HUES64 (cell line): Measurements from ENCODE around the gene CNPY4.

Source experiments
- H3K27ac ChIP-seq: 2 replicates; pipeline ENCODE4 v1.7.0; 2013; ENCODE audit warnings: low read depth, low read length, inconsistent platforms
- H3K27me3 ChIP-seq: 2 replicates; pipeline ENCODE4 v1.6.1; 2013; ENCODE audit warnings: mild to moderate bottlenecking, low read length; ENCODE audit not compliant: insufficient read depth
- H3K36me3 ChIP-seq: 2 replicates; pipeline ENCODE4 v1.6.1; 2013; ENCODE audit warnings: mild to moderate bottlenecking, low read length; ENCODE audit not compliant: insufficient read depth
- H3K4me1 ChIP-seq: 2 replicates; pipeline ENCODE4 v1.6.1; 2013; ENCODE audit warnings: mild to moderate bottlenecking, low read length, moderate library complexity; ENCODE audit not compliant: insufficient read depth
- H3K4me3 ChIP-seq: 2 replicates; pipeline ENCODE4 v1.5.1; 2013; ENCODE audit warnings: mild to moderate bottlenecking, low read length, moderate library complexity
- H3K9ac ChIP-seq: 2 replicates; pipeline ENCODE4 v1.6.1; 2013; ENCODE audit warnings: mild to moderate bottlenecking, low read depth, low read length
- H3K9me3 ChIP-seq: 2 replicates; pipeline ENCODE4 v1.6.1; 2013; ENCODE audit warnings: low read depth, low read length; ENCODE audit not compliant: insufficient read depth
- WGBS: fragments of 150-250, 120-280 bp; methylation state at CpG from one replicate; pipeline ENCODE4 v1.1.7; 2013; ENCODE audit warnings: missing lambda C conversion rate; 5-methylcytosine and 5-hydroxymethylcytosine counted together

The CNPY4 gene

DNA sequence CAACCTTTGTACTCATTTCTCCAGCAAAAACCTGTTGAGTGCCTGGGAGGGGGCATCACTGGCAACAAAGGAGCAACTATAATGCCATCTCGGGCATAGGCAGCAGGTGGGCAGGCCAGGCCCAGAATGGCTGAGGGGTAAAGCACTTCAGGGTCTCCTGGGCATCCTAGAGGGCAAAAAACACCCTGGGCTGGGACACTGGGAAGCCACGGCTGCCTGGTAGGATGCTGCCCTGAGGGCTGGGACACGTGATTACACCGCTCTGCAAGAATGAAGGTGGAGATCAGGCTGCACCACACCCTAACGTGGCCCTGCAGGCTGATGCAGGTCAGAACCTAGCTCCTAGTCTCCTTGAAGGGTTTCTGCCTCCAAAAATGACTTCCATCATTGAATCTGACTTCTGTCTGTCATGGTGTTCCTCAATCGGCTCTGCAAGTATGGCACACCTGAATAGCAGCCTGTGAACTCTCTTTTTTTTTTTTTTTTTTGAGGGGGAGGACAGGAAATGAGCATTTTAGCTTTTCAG is 43.6 kb downstream of the CNPY4 start:
- Histone ChIP-seq H3K27me3 (peaks cover 16% of the 10 kb centered on the region), H3K4me1 (peaks cover 15% of the 10 kb centered on the region), H3K9me3 (no peaks in the 10 kb centered on the region), H3K27ac (no peak overlapping the region), H3K4me3 (no peak overlapping the region), H3K36me3 (no peaks in the 10 kb centered on the region), H3K9ac (no peak overlapping the region)
- 50% methylated on average over 6 of the region's 6 CpGs for WGBS

DNA sequence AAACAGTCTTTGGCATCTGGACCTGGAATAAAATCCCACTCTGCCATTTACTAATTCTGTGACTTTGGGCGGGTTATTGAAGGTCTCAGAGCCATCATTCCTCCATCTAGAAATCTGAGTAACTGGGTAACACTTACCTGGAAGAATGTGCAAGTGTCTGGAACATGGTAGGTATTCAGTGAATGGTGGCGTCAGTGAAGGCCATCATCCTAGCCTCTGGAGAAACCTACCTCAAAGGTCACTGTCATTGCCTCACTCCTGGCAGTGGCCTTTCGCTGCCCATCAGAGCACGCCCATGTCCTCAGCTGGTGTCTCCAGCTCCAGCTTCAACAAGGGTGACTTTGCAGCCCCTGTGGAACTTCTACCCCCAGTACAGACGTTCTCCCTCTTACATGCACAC is 44.4 kb downstream of the CNPY4 start:
- no peaks in the 10 kb centered on the region for H3K36me3 ChIP-seq
- H3K27me3 ChIP-seq, result peaks cover 16% of the 10 kb centered on the region
- H3K4me1 ChIP-seq, result peaks cover 15% of the 10 kb centered on the region
- H3K4me3 ChIP-seq, result no peak overlapping the region
- 92% methylated on average over 5 of the region's 5 CpGs for WGBS
- H3K9ac ChIP-seq, result no peak overlapping the region
- H3K27ac ChIP-seq, result no peak overlapping the region
- no peaks in the 10 kb centered on the region for H3K9me3 ChIP-seq

DNA sequence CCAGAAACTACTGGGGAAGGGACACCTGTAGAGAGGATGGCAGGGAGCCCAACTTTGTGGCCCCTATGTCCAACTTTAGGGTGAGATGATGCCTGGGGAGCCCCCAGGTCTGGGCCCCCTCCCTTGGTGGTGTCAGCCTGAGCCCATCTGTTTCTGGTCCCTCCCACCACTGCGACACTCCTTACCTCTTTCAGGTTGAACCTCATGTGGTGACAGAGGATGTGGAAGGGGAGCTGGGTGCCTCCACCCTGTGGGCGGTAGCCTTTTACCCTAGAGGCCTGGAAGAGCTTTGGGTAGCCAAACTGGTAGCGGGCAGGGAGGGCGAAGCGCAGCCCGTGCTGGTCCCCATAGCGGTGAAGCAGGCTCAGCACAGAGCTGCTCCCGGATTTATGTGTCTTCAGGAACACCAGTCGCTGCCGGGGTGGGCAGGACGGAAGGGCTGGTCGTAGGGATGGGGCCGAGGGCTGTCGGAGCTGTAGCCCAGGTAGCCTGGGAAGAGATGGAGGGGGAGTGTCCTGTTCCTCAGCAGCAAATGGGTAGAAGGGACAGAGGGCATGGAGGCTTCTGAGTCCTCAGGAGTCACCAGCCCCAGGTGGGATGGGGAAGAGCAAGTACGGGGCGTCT is 47.0 kb downstream of the CNPY4 start:
- no peak overlapping the region for H3K27ac ChIP-seq
- WGBS, result 82% methylated on average over 16 of the region's 16 CpGs

DNA sequence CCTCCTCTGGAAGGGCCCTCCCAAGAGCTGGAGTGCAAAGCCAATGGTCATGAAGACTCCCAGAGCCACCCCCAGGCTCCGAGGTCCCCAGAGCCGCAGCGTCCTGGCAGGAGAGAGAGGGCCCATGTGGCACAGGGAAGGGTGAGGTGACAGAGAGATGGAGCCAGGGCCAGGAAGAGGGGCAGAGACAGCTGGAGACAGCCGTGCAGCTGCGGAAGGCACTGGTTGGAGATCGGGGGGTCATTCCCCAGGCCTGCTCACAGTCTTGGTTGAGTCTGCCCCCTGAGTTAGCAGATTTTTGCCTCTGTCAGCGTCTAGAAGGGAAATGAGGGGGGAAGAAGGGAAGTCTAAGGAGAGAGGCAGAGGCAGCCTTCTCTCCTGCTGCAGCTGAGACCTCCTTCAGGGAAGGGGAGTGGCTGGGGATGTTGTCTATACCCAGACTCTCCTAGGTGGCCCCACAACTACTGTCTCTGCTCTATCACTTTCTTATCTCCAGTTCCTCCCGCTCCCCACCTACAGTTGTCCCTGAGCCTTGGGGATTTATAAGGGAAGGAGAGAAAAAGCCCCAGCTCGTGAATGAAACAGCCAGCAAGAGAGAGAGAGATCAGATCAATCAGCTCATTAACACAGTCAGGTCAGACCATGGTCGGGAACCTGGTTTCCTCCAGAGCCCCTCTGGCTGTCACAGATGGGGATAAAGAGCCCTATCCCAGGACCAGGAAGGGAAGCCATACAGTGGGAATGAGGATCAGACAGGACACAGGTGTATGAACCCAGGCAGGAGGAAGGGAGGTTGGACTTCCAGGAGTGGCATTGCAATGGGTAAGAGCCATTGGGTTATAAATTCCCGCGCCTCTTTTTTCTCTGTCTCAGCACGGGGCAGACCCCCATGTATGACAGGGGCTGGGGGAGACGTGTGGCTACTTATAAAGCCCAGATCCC is 47.8 kb downstream of the CNPY4 start:
- H3K27me3 ChIP-seq, result peaks cover 22% of the 10 kb centered on the region
- WGBS, result 57% methylated on average over 12 of the region's 14 CpGs
- peak overlapping the region; percentile 57 for H3K4me3 ChIP-seq
- H3K27ac ChIP-seq, result no peak overlapping the region
- H3K9ac ChIP-seq, result no peak overlapping the region
- peaks cover 29% of the 10 kb centered on the region for H3K4me1 ChIP-seq
- H3K9me3 ChIP-seq, result no peaks in the 10 kb centered on the region
- no peaks in the 10 kb centered on the region for H3K36me3 ChIP-seq

More for the DNA sequence above, 47.0 kb downstream of the CNPY4 start:
- H3K27me3 ChIP-seq, result peaks cover 16% of the 10 kb centered on the region
- no peak overlapping the region for H3K9ac ChIP-seq
- no peaks in the 10 kb centered on the region for H3K9me3 ChIP-seq
- no peak overlapping the region for H3K4me3 ChIP-seq
- no peaks in the 10 kb centered on the region for H3K36me3 ChIP-seq
- H3K4me1 ChIP-seq, result peaks cover 25% of the 10 kb centered on the region

DNA sequence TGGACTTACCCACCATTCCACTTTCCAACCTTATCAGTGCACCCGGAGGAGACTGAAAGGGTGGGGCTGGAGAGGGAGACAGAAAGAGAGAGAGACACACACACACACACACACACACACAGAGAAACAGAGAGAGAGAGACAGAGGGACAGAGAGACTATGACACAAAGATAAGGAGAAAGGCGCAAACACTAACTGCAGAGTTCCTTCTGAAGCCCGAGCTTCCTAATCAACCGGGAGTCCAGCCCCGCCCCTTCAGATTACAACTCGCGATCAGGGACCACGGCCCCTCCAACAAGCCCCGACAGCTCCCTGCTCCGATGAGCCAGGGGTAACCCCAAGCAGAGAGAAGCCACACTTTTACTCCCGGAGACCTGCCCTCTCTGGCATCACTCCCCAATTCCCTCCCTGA is 48.5 kb downstream of the CNPY4 start:
- no peaks in the 10 kb centered on the region for H3K36me3 ChIP-seq
- H3K4me1 ChIP-seq, result peaks cover 29% of the 10 kb centered on the region
- H3K9ac ChIP-seq, result peak overlapping the region; percentile 50; the same call in 1 of the 2 replicates
- H3K4me3 ChIP-seq, result peak overlapping the region; percentile 57
- peaks cover 22% of the 10 kb centered on the region for H3K27me3 ChIP-seq
- no peaks in the 10 kb centered on the region for H3K9me3 ChIP-seq
- WGBS, result 4% methylated on average over 10 of the region's 11 CpGs
- no peak overlapping the region for H3K27ac ChIP-seq

DNA sequence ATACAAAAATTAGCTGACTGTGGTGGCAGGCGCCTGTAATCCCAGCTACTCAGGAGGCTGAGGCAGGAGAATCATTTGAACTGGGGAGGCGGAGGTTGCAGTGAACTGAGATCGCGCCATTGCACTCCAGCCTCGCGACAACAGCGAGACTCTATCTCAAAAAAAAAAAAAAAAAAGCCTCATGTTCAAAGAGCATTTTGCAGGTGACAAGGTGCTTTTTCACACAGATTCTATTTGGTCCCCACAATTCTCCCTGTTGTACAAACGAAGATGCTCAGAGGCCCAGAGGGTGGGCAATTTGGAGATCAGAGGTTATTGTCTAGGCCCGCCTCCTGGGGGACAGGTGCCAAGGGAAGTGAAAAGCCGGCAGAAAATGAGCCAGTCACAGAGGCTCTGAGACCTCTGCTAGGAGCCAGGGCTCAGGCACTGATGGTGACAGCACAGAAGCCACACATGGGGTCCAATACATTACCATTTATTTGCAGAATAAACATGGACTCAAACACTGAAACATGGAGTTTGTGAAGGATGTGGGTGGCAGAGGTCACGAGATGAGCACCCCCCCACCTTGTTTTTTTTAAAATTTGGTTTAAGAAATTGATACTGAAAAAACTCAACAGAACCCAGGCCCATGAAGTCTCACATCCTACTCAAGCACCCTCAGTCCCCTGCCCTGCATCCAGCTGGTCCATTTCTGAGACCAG is 49.9 kb downstream of the CNPY4 start:
- Histone ChIP-seq H3K9ac (no peak overlapping the region), H3K27me3 (peaks cover 22% of the 10 kb centered on the region), H3K4me3 (no peak overlapping the region), H3K36me3 (no peaks in the 10 kb centered on the region), H3K27ac (no peak overlapping the region), H3K9me3 (no peaks in the 10 kb centered on the region), H3K4me1 (peaks cover 29% of the 10 kb centered on the region)
- WGBS, result 87% methylated on average over 10 of the region's 11 CpGs

DNA sequence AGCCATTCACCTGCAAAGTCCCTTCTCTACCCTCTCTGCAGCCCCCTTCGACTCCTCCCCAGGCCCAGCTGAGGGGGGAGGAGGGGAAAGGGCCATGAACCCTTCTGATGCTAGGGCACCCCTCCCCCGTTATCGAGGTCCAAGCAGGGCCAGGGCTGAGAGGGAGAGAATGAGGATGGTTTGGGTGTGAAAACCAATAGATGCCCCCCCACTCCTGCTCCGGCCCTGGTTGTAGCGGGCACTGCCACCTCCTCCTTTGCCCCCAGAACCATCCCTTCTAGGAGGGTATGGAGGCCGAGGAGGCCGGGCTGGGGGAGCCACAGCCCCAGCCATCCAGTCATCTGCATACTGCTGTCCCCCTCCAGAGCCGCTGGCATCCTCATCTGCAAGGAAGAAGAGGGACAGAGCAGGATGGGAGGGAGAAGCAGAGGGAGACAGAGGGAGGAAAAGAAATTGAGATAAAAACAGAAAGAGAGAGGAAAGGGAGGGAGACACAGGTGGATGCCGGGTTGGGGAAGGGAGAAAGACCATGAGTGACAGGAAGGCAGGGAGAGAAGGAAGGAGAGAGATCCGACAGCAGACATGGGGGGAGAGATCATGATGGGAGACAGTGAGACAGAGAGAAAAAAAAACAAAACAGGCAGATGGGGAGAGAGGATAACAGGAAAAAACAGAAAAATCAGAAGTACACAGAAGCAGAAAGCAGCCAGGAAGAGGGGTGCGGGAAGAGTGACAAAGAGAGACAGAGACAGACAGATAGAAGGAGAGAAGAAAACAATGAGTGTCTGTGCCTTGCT is 50.9 kb downstream of the CNPY4 start:
- Histone ChIP-seq H3K9me3 (no peaks in the 10 kb centered on the region), H3K27me3 (peaks cover 22% of the 10 kb centered on the region), H3K27ac (no peak overlapping the region), H3K36me3 (peaks cover 10% of the 10 kb centered on the region), H3K9ac (no peak overlapping the region), H3K4me3 (peak overlapping the region; percentile 57; the same call in 1 of the 2 replicates), H3K4me1 (peaks cover 29% of the 10 kb centered on the region)
- 81% methylated on average over 10 of the region's 11 CpGs for whole genome bisulfite sequencing

DNA sequence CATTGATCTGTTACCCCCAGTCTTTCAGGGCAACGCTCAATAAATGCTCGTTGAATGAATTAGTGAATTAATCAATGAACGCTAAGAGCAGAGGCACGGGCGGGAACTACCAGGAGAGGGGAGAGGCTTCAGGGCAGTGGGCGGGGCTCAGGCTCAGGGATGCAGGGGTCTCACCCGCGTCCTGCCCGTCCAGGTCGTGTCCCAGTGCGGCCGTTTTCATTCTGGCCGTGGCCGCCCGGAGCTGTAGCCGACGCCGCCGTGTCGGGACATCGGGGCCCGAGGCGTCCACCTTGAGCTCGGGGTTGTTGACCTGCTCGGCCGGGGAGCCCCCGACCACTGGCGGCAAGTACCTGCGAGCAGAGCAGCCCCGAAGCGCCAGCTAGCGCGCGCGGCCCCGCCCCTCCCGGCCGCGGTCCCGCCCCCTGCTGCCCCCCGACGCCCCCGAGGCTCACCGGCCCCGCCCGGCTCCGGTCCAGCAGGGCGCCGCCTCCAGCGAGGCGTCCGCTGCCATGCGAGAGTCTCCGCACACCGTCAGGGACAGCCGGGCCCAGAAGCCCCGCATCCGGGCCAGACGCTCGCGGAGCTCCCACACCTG is 51.8 kb downstream of the CNPY4 start:
- Histone ChIP-seq H3K27me3 (peaks cover 22% of the 10 kb centered on the region), H3K9ac (no peak overlapping the region), H3K9me3 (no peaks in the 10 kb centered on the region), H3K4me3 (peak overlapping the region; percentile 57), H3K36me3 (peaks cover 13% of the 10 kb centered on the region), H3K4me1 (peaks cover 30% of the 10 kb centered on the region), H3K27ac (no peak overlapping the region)
- WGBS, result 3% methylated on average over 61 of the region's 61 CpGs

DNA sequence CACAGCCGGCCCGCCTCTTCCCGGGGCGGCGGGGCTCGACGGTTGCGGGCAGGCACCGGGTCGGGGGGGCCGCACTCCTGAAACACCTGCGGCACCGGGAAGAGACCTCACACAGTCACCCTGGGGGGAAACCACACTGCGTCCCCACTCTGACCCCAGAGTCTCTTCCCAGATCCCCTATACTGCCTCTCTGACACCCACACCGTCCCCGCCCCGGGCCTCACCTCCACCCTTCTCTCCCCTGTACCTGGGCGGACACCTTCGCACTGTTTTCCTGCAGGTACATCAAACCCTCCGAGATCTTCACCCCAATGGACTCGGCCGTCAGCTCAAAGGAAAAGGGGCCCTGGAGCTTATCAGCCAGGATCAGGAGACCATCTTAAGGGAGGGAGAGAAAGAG is 52.4 kb downstream of the CNPY4 start:
- Histone ChIP-seq H3K4me1 (peaks cover 33% of the 10 kb centered on the region), H3K27ac (no peak overlapping the region), H3K4me3 (peak overlapping the region; percentile 57), H3K9me3 (no peaks in the 10 kb centered on the region), H3K27me3 (peaks cover 15% of the 10 kb centered on the region), H3K9ac (no peak overlapping the region), H3K36me3 (peaks cover 13% of the 10 kb centered on the region)
- WGBS, result 30% methylated on average over 22 of the region's 22 CpGs

DNA sequence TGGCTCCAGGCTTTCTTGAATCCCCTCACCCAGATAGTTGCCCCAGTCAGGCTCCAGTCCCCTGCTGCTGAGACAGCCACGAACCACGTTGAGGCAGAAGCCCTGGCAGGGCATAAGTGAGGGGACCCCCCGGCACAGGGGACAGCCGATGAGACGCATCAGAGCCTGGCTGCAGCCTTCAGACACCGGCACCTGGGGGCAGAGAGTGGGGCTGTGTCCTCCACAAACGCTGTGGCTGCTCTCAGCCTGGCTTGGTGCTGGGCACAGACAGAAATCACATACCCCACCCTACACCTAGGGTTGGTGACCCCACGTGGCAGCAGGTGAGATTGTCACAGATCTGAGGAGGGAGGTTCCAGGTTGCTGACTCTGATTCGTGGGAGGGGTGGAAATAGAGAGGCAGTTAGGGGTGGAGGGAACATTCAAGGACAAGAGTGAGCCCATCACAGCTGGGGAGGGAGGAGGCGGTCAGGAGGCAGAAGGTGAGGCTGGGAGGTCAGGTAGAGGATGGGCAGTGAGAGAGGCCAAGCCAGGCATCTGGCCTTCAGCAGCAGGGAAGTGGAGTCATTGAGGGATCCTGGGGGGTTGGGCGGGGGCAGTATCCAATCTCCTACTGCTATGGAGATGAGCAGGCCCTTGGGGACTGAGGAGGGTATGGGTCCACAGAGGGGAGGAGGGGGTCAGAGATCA is 54.5 kb downstream of the CNPY4 start:
- WGBS, result 90% methylated on average over 11 of the region's 11 CpGs
- no peak overlapping the region for H3K4me3 ChIP-seq
- no peak overlapping the region for H3K9ac ChIP-seq
- H3K36me3 ChIP-seq, result peaks cover 13% of the 10 kb centered on the region
- H3K27ac ChIP-seq, result no peak overlapping the region
- peaks cover 23% of the 10 kb centered on the region for H3K4me1 ChIP-seq
- peaks cover 12% of the 10 kb centered on the region for H3K27me3 ChIP-seq
- no peaks in the 10 kb centered on the region for H3K9me3 ChIP-seq
